Measurements from ENCODE around the gene KLHDC4.
A peak's percentile ranks its signal among the peaks of the same experiment; 100 is the strongest.
"Not testable (repeated sequence)": the region's sequence is repeated elsewhere in the genome, so short reads cannot be mapped to it uniquely, and the experiment has no call there.

Gene KLHDC4

GRCh38 chr16:87721622-87722585 is 43.9 kb downstream of the KLHDC4 start:
- DNase-seq (ENCODE audit: low spot score): no peak

GRCh38 chr16:87720446-87720845 is 45.3 kb downstream of the KLHDC4 start:
- no peak for FAIRE-seq
- DNase-seq (ENCODE audit: low spot score): no peak

More at GRCh38 chr16:87721622-87722585, 43.9 kb downstream of the KLHDC4 start:
- no peak for FAIRE-seq

- FAIRE-seq; DNase-seq (ENCODE audit: low spot score): not testable (repeated sequence)
These were observed 47.0 kb downstream of the KLHDC4 start for GRCh38 chr16:87718831-87719230.

- no peak for DNase-seq (ENCODE audit: low spot score)
- FAIRE-seq: peak; percentile 56
These were observed 50.1 kb downstream of the KLHDC4 start for GRCh38 chr16:87715658-87716057.

- FAIRE-seq: no peak
- DNase-seq (ENCODE audit: low spot score): no peak
These were observed 50.6 kb downstream of the KLHDC4 start for GRCh38 chr16:87715231-87715630.

GRCh38 chr16:87713451-87714229 is 52.1 kb downstream of the KLHDC4 start:
- FAIRE-seq (no peak), DNase-seq (ENCODE audit: low spot score) (no peak)

- no peak for DNase-seq (ENCODE audit: low spot score)
- FAIRE-seq: no peak
These were observed 53.5 kb downstream of the KLHDC4 start for GRCh38 chr16:87712184-87712762.

- FAIRE-seq (no peak), DNase-seq (ENCODE audit: low spot score) (no peak)
These were observed 54.9 kb downstream of the KLHDC4 start for GRCh38 chr16:87710887-87711286.

GRCh38 chr16:87709677-87710076 is 56.1 kb downstream of the KLHDC4 start:
- FAIRE-seq (no peak), DNase-seq (ENCODE audit: low spot score) (no peak)

GRCh38 chr16:87708881-87709638 is 56.7 kb downstream of the KLHDC4 start:
- FAIRE-seq (peak; percentile 32), DNase-seq (ENCODE audit: low spot score) (no peak)

- DNase-seq (ENCODE audit: low spot score) (no peak), FAIRE-seq (no peak)
These were observed 57.8 kb downstream of the KLHDC4 start for GRCh38 chr16:87707714-87708580.

GRCh38 chr16:87707097-87707496 is 58.7 kb downstream of the KLHDC4 start:
- DNase-seq (ENCODE audit: low spot score) (no peak), FAIRE-seq (no peak)

- no peak for DNase-seq (ENCODE audit: low spot score)
These were observed 59.3 kb downstream of the KLHDC4 start for GRCh38 chr16:87706278-87707000.

GRCh38 chr16:87705771-87706277 is 60.0 kb downstream of the KLHDC4 start:
- FAIRE-seq (no peak), DNase-seq (ENCODE audit: low spot score) (no peak)

More at GRCh38 chr16:87706278-87707000, 59.3 kb downstream of the KLHDC4 start:
- FAIRE-seq: no peak

- no peak for DNase-seq (ENCODE audit: low spot score)
- FAIRE-seq: no peak
These were observed 60.9 kb downstream of the KLHDC4 start for GRCh38 chr16:87704754-87705353.

GRCh38 chr16:87703835-87704375 is 61.9 kb downstream of the KLHDC4 start:
- no peak for DNase-seq (ENCODE audit: low spot score)
- FAIRE-seq: no peak

GRCh38 chr16:87703071-87703470 is 62.7 kb downstream of the KLHDC4 start:
- FAIRE-seq (no peak), DNase-seq (ENCODE audit: low spot score) (no peak)

- DNase-seq (ENCODE audit: low spot score) (peak; percentile 46), FAIRE-seq (no peak)
These were observed 63.4 kb downstream of the KLHDC4 start for GRCh38 chr16:87702325-87702811.

Measured in urothelium cell line (cell line).